Kidney epithelial cell (primary cell): ENCODE data around the gene SEC14L1. TPM values are rescaled to one million over a fixed set of nuclear protein-coding genes. Genes with fewer than 3 reads are reported as not detected.

Source experiments
- DNase-seq: peaks from one replicate; pipeline ENCODE4 v3.0.0-alpha.2; 2010; ENCODE audit warnings: low read depth
- H3K27me3 ChIP-seq: 2 replicates; pipeline ENCODE4 v1.6.0; 2011; ENCODE audit warnings: low read length; ENCODE audit not compliant: control insufficient read depth, insufficient read depth
- H3K36me3 ChIP-seq: 2 replicates; pipeline ENCODE4 v1.5.1; 2011; ENCODE audit warnings: low read length; ENCODE audit not compliant: control insufficient read depth, insufficient read depth
- H3K4me3 ChIP-seq: 2 replicates; pipeline ENCODE4 v1.5.1; 2011; ENCODE audit warnings: low read depth, mild to moderate bottlenecking, control low read depth, low read length
- CTCF ChIP-seq: IDR thresholded peaks from 2 replicates; pipeline ENCODE4 v1.5.1; 2011; ENCODE audit warnings: mild to moderate bottlenecking, moderate library complexity, low read length, control low read depth, inconsistent platforms; ENCODE audit not compliant: insufficient read depth, poor library complexity, severe bottlenecking
- total RNA-seq: library from RNA; depleted of rRNA; stranded (reverse); fragments of >200 nt; gene quantifications from 2 replicates; pipeline ENCODE4 v1.2.3, GENCODE V29; 2015

The SEC14L1 gene
- total RNA-seq, 1 donor from 2014 or later, result 41.6 TPM

GRCh38 chr17:77193653-77194052 is 52.9 kb downstream of the SEC14L1 start:
- H3K4me3 ChIP-seq, result no peak overlapping the region
- no peak for DNase-seq
- H3K27me3 ChIP-seq, result no peaks in the 10 kb centered on the region
- no peak for TF ChIP-seq CTCF
- peaks cover 5% of the 10 kb centered on the region for H3K36me3 ChIP-seq

GRCh38 chr17:77194179-77194578 is 53.4 kb downstream of the SEC14L1 start:
- TF ChIP-seq CTCF, result no peak
- DNase-seq, result no peak
- Histone ChIP-seq H3K4me3 (no peak overlapping the region), H3K27me3 (no peaks in the 10 kb centered on the region), H3K36me3 (peaks cover 5% of the 10 kb centered on the region)

GRCh38 chr17:77196251-77196650 is 55.5 kb downstream of the SEC14L1 start:
- Histone ChIP-seq H3K36me3 (peaks cover 5% of the 10 kb centered on the region), H3K27me3 (no peaks in the 10 kb centered on the region), H3K4me3 (no peak overlapping the region)
- no peak for TF ChIP-seq CTCF
- DNase-seq, result no peak

- TF ChIP-seq CTCF, result no peak
- Histone ChIP-seq H3K36me3 (peaks cover 5% of the 10 kb centered on the region), H3K27me3 (no peaks in the 10 kb centered on the region), H3K4me3 (no peak overlapping the region)
- no peak for DNase-seq
These were observed 56.3 kb downstream of the SEC14L1 start for GRCh38 chr17:77197115-77197514.

- Histone ChIP-seq H3K27me3 (no peaks in the 10 kb centered on the region), H3K4me3 (no peak overlapping the region), H3K36me3 (peaks cover 6% of the 10 kb centered on the region)
- TF ChIP-seq CTCF, result no peak
- DNase-seq, result no peak
These were observed 59.9 kb downstream of the SEC14L1 start for GRCh38 chr17:77200711-77201110.

GRCh38 chr17:77203436-77203835 is 62.7 kb downstream of the SEC14L1 start:
- H3K36me3 ChIP-seq, result peaks cover 3% of the 10 kb centered on the region

More at GRCh38 chr17:77203436-77203835, 62.7 kb downstream of the SEC14L1 start:
- no peak for TF ChIP-seq CTCF
- DNase-seq, result no peak
- H3K4me3 ChIP-seq, result no peak overlapping the region
- H3K27me3 ChIP-seq, result no peaks in the 10 kb centered on the region
